GM21447 (cell line): ENCODE measurements around the gene POLA1.

Experiments used
- ATAC-seq: cut with Tn5 transposase; IDR thresholded peaks from one replicate; pipeline ENCODE4 v1.9.1; 2021; ENCODE audit not compliant: unreplicated experiment

POLA1 gene

DNA sequence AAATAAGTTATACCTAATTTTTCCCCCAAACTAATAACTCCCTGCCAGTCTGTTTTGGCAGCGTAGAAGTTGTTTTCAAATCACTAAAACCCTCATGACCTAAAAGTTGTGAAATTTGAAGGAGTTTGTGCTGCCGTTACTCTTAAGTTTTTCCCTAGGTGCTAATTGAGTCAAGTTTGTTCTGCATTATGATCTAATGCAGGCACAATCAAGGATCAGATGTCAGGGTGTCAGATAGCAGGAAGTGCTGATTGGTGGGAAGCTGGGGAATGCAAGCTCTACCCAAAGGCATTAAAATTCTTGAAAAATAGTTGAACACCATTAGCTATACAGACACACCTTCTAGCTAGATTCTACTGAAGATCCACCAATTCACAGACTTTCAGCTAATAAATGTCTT, 270.1 kb downstream of the POLA1 start:
- no peak for ATAC-seq

DNA sequence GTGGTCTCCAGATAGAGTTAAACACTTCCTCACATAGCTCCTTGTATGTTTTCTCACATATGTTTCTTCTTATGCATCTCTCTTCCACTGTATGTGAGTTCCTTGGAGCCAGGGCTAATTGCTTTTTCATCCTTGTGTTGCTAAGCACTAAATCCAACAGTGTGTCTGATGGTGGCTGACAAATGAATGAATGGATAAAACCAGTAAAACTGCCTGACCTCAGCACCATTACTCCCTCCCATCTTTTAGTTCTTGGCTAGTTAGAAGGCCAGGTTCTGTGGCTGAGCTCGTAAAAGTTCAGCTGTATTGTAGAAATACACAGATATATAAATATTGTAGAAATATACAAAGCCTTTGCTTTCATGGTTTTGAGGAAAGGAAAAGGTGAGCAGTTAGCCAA, 271.7 kb downstream of the POLA1 start:
- ATAC-seq = no peak

DNA sequence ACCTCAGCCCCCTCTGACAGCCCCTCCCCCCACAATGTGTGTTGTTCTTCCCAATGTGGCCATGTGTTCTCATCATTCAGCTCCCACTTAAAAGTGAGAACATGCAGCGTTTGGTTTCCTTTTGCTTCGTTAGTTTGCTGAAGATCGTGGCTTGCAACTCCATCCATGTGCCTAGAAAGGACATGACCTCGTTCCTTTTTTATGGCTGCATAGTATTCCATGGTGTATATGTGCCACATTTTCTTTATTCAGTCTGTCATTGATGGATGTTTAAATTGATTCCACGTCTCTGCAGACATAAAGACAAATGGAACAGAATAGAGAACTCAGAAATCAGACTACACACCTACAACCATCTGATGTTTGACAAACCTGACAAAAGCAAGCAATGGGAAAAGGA, 276.1 kb downstream of the POLA1 start:
- ATAC-seq = no peak

DNA sequence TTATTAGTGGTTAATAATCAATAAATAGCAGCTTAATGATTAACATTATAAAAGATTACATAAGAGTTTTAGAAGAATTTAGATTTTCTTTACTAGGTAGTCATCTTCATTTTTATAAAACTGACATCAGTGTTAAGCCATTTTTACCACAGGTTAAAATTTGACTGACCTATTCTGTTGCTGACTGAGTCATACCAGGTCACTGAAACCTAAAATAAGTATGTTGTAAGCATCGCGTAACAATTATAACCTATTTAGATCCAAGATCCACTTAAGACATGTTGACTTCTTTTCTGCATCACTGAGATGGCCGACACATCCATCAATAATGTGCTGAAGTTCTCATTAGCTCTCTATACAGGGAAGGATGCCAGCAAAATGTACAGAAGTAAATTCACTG, 285.4 kb downstream of the POLA1 start:
- no peak for ATAC-seq

DNA sequence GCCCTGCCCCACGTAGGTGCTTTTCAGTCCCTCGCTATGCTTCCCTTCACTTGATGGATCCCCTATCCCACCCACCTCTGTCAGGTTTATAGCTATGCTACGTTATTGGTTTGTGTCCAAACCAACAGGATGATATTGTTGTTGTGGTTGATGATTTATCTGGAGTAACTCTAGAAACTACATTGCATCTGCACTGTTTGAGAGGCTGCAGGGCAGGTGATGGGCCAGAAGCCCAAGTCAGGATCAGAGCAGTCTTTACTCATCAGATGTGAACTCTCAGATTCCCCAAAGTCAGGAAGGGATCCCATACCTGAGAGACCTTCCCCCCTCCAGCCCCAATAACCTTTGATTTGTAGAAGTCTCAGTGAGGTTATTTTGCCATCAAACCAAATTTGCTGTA, 287.3 kb downstream of the POLA1 start:
- no peak for ATAC-seq

DNA sequence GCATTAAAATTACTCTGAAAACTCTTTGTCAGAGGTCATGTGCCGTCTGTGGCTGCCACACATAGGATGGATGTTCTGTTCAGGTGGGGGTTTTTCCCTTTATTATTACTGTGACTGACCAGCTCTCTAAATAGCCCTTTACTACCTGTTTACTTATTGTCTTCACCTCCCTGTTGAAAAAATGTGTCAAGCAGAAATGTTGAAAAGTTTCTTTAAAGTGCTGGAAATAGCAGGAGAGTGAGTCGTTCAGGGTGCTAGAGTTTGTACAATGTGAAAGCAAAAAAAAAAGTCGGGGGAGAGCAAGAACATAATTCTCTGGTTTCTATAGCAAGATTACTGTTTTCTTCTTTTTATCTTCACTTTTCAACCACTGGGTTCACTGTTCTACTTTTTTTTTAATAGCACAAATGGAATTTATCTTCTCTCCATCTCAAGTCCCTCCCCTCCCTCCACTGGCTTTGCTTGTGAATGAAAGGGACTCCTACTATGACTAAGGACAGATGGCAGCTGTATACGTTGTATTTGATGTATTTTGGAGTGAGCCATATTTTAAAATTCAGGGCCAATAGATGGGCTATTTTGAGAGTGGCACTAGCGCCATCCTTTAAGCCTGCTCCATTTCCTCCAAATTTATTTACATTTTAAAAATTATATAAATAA, 288.7 kb downstream of the POLA1 start:
- no peak for ATAC-seq

DNA sequence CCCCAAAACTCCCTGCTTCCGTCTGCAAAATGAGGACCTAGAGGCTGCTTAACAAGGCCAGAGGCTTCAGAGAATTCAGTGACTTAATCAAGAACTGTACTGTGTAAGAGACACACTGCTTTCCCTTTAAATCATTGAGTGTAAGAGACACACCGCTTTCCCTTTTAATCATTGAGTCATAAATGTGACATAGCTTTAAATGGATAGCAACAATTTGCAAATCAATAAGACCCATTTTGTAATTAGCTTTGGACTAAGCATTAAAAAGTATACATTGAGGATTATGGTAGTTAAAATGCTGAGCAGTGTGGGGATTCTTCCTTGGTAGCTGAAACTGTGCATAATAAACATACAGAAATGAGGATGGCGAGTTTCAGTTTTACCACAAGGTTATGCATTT, 290.2 kb downstream of the POLA1 start:
- no peak for ATAC-seq

DNA sequence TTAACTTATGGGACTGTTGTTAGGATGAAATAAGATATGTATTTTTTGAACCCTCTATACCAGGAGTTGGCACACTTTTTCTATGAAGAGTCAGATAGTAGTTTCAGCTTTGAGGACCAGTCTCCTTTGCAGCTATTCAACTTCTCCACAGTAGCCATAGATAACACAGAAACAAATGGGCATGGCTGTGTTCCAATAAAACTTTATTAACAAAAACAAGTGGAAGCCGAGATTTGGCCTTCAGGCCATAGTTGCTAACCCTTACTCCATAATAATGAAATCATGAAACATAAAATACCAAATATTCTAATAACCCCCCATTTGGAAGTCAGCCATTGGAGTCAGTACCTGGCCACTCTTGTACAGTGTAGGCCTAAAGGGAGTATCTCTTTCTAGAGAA, 291.4 kb downstream of the POLA1 start:
- no peak for ATAC-seq

DNA sequence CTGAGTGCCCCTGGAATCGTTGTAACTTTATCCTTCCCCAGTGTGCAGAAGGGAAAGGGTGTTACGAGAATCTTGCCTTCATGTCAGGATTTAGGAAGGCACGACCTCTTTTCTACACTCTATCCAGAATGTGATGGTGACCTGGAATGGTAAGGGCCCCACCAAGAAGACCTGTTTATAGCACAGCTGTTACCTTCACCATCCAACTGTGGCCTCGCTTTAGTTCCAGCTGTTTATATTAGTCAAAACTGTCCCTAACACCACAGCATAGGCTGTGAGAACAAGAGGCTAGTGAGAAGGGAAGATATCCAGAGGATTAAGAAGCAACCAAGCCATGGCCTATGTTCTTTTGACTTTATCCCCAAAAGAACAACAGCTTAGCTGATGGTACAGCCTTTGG, 294.0 kb downstream of the POLA1 start:
- no peak for ATAC-seq

DNA sequence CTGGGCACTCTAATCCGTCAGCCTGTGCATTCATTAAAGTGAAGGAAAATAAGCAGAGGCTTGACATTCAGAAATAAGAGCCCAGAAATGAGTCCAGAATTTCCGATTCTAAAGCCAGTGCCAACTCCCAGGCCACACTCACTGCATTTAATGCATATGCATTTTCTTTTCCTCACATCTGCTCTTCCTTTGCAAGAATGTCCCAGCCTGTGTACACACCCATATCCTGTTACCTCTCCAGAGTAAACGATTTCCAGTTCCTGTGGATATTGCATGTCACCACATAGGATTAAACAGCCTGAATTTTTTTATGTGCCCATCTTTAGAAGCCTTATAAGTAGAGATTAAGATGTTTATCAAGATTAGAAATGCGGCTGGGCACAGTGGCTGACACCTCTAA, 294.6 kb downstream of the POLA1 start:
- no peak for ATAC-seq

DNA sequence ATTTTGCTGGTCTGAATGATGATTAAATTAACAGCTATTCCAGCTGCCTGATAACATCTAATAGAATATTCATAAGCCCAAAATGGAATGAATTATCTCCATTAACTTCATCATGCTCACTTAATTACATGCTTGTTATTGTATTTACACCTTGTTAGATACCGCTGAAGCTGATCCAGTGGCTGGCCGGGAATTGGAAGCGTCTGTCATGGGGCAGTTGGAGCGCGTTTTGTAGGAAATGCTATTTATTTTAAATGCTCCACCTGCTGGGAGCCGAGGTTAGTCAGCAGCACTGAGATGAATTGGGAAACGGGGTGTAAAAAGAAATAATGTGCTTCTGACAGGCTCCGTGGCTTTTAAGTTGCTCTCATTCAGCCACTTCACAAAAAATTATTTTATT, 296.8 kb downstream of the POLA1 start:
- ATAC-seq = no peak

DNA sequence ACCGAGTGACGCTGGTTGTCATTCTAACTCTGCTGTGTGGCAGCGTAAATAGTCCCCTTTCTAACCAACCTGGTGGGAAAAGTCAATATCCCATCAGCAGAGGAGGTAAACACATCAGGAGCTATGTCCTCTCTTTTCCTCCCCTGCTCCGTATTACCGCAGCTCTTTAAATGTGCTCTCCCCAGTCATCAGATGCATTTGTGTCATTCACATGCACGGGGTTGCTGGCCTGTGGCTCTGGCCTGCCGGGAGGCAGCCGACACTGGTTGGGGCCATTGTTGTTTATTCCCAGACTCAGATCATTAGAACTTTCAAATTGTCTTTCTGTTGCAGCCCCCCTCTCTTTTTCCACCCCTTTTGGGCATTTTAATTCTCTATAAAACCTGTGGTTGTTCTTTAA, 300.2 kb downstream of the POLA1 start:
- ATAC-seq = no peak

DNA sequence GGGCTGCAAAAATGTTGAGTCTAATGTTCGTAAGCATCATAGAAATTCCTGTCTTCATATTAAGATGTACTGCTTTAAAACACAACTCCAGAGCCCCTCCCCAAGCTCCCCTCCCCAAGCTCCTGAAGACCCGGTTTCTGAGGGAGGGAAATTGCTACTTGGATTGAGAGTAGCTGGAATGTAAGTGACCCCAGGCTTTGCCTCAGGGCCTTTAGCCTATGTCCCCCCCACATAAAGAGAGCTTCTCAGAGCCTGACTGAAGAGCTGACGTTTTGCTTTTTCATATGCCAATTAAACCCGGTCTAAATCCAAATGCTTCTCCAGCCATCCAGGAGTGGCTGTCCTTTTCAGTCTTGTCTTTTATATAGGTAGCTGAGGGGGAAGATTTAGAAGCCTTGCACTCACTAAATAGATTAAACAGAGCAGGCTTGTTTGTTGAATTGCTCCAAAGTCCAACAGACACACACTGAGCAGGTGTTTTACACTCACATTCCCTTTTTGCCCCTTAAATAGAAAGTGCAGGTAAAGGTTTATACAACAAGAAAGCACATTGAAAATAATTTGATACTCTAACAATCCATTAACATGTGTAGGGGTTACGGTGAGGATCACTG, 302.5 kb downstream of the POLA1 start:
- no peak for ATAC-seq

DNA sequence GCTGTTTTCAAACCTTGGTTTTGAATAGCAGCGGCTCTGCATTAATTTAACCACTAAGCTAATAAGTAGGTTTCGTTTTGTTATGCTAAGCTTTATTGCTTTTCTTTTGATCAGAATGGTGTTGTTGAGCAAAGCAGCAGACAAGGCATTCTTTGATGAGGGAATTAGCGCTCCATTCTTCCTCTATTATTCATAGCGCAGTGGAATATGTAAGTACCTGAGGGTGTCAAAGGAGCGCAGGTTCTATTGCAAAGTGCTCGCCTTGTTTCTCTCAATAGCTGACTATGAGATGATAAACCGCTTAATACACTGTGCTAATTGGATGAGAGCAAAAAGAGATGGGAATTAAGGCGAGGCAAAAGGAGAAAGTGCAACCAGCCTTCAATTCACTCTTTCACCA, 305.8 kb downstream of the POLA1 start:
- ATAC-seq = no peak

DNA sequence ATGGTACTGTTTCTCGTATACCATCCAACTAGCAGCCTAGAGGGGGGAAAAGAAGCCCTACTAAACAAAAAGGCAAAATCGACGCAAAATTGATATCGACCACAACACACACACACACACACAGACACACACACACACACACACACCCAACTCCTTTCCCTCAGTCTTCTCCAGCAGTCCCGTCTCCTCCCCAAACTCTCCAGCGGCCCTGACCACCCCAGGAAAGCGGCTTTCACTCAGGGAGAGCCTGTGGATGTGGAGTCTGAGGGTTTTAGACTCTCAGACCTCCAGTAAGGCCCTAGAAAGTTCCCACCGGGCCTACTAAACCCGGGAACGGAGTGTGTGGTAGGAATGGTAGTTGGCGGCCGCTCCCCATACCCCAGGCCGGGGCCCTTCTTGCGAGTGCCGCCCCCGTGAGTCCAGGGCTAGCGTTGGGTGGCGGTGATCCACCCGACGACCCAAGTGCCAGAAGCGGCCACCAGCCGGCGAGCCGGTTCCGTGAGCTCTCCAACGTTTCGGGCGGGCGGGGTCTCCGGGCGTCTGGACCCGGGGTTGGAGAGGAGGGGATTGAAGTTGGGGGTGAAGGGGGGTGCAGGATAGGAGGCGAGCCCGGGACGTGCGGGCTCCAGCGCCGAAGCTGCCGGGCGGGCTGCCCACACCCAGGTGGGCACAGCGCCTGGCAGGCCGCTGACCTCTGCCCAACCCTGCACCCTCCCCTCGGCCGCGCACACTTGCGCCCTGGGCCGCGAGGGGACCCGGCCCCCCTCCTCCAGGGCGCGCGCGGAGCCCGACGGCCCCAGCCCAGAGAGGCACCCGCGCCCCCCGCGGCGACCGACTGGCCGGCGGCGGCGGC, 308.3 kb downstream of the POLA1 start:
- ATAC-seq = no peak

DNA sequence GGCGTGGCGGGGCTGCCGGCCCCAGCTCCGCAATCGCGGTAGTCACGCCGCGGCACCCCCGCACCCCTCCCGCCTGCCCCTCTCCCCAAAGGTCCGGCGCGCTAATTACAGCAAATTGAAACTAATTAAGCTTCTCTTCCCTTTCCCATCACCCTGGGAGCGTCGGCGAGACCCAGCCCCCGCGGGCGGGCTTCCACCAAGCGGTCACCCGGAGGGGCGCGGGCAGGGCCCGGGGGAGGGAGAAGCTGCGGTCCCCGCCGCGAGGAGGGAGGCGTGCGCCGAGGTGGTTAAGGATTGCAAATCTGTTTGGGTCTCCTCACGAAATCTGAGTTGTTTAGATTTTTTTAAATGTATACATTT, 308.9 kb downstream of the POLA1 start:
- no peak for ATAC-seq

DNA sequence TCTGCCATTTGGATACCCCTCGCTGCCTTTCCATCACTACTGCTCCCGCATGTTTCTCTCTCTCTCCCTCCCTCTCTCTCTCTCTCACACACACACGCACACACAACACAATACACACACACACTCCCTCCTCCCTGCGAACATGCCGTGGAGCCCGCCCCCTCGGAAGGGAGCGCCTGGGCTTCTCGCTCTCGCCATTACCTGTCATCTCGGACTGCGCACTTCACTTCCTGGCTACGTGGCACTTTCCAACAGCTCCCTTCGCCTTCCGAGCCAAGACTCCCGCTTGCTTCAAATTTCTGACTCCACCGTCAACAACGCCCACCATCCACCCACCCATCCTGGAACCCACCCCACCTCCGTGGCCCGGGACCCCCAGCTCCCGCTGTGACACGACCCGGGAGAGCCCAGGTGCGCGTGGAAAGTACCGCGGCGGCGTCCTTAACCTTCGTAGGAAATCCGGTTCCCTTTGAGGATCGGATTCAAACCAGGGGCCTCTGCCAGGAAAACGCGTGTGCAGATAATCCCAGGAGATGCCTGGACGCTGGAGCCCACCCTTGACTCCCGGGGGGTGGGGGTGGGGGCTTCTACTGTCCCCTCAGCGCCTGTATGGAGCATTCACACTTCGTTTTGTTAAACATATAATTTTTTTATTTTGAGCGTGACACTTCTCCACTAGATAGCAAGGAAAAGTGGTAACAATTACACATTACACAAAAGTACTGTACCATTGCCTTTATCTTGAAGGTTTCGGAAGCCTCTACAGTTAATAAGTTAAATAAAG, 309.5 kb downstream of the POLA1 start:
- ATAC-seq = no peak

DNA sequence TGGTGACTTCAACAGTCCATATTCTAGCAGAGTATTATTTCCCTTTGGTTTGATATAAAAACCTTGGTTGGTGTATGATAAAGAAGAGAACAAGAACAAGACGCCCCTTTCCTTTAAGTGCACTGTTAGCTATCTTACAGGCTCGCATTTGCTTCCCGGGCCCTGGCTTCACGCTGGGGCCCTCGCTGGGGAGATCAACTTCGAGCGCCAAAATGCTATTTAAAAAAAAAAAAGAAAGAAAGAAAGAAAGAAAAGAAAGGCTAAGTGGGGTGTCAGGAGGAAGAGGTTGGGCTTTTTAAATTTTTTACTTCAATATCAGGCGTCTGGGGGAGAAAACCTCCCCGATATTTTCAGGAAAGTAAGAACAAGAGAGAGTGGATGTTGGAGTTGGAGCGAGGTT, 310.3 kb downstream of the POLA1 start:
- no peak for ATAC-seq

DNA sequence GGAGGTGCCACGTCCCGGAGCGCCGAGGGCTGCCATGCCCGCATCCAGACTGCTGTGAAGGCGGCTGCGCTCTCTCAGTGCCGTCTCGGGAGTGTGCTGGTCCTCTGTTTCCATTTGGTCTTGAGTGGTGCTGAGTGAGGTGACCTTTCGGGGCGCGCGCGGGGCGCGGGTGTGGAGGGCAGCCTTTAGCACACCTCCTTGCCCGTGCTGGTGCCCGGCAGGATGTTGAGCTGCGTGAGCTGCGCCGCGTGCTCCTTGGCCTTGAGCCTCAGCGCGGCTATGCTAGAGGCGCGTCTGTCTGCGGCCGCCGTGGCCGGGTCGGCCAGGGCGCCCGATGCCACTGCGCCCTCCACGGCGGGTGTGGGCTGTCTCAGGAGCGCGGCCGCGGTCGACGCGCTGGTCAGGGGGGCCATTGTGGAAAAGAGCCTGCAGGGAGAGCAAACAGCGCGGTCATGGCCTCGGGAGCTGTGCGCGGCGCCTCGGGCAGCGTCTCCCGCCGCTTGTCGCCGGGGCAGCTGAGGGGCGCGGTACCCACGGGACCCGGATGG, 310.8 kb downstream of the POLA1 start:
- no peak for ATAC-seq

DNA sequence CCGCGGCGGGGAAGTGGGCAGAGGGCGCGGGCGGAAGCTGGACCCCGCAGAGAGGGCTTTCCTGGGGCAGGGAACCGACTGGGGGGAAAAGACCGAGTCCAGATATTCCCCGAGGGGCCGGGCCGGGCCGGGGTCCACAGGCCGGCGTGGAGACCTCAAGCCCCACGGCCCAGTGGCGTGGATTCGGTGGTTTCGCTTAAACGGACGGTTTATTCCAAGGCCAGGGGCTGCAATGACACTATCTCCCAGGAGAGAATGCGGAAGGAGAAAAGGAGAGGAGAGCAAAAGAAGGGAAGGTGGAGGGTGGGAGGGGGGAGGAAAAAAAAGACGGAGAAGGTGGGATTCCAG, 311.3 kb downstream of the POLA1 start:
- no peak for ATAC-seq

DNA sequence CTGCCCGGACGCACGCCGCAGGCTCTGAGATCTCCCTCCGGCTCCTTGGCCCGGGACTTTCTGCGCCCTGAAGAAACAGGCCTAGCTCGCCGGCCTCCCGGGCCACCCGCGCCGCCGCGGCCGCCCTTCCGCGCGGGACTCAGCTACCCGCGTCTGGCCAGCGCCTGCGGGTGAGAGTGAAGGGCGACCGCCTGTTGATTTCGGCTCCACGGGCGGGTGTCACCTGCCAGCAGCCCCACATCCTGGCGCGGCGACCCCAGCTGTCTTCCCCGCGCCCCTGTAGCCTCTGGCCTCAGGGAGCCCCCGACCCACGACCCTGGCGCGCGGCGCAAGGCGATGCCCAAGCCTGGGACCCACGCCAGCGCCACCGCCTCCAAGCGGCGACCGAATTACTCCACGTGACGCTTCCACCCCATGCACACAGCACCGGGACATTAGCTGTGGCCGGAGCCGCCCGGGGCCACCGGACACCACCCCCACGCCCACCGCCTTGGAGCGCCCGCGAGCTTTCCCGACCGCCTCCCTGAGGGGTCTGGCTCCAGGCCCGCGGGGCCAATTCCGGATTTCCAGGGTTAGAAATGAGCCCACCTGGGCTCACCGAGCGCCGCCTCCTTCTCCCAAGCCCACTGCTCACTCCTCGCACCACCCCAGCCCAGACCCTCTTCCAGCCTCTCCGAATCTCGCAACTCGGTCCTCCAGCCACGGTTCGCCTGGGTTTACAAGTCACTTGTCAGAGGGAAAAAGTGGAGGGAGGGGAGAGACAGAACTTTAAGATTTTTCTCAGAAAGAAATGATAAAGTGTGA, 311.9 kb downstream of the POLA1 start:
- ATAC-seq = no peak
